Neural cell (in vitro differentiated cells): ENCODE measurements around the gene CHCHD5. TPM values are rescaled to one million over a fixed set of nuclear protein-coding genes. Genes with fewer than 3 reads are reported as not detected.
"Not testable (repeated sequence)": the region's sequence is repeated elsewhere in the genome, so short reads cannot be mapped to it uniquely, and the experiment has no call there.

Experiments
- H2AFZ ChIP-seq: fragments of 200-600, 300-800 bp; sonication (generic), shearing (Covaris generic); 2 replicates; pipeline ENCODE4 v1.6.0; 2014; ENCODE audit warnings: low read depth, mild to moderate bottlenecking, antibody characterized with exemption, low read length, moderate library complexity
- H3F3A ChIP-seq: fragments of 200-600 bp; shearing (Covaris generic); 2 replicates; pipeline ENCODE4 v1.6.1; 2016; ENCODE audit warnings: mild to moderate bottlenecking, moderate library complexity, mixed read lengths, antibody characterized with exemption, low read length; ENCODE audit not compliant: insufficient read depth, poor library complexity, severe bottlenecking
- H3K27ac ChIP-seq: fragments of 200-600, 300-800 bp; sonication (generic), shearing (Covaris generic); 2 replicates; pipeline ENCODE4 v1.5.1; 2014; ENCODE audit warnings: mild to moderate bottlenecking, low read length, moderate library complexity
- H3K27me3 ChIP-seq: fragments of 300-800, 200-600 bp; sonication (generic), shearing (Covaris generic); 2 replicates; pipeline ENCODE4 v1.6.0; 2014; ENCODE audit warnings: mild to moderate bottlenecking, low read depth, low read length, moderate library complexity; ENCODE audit not compliant: insufficient read depth
- H3K36me3 ChIP-seq: fragments of 300-800, 200-600 bp; sonication (generic), shearing (Covaris generic); 2 replicates; pipeline ENCODE4 v1.5.1; 2014; ENCODE audit warnings: mild to moderate bottlenecking, antibody characterized with exemption, low read length, moderate library complexity; ENCODE audit not compliant: insufficient read depth
- H3K4me2 ChIP-seq: fragments of 300-800, 200-600 bp; sonication (generic), shearing (Covaris generic); 2 replicates; pipeline ENCODE4 v1.6.0; 2014; ENCODE audit warnings: mild to moderate bottlenecking, low read length
- H3K4me3 ChIP-seq: fragments of 300-800, 200-600 bp; sonication (generic), shearing (Covaris generic); 2 replicates; pipeline ENCODE4 v1.5.1; 2014; ENCODE audit warnings: mild to moderate bottlenecking, low read length, moderate library complexity
- H3K79me2 ChIP-seq: fragments of 200-600 bp; shearing (Covaris generic); replicated peaks from 2 replicates; pipeline ENCODE4 v1.6.0; 2014; ENCODE audit warnings: mild to moderate bottlenecking, low read length, moderate library complexity; ENCODE audit not compliant: insufficient read depth
- H3K9ac ChIP-seq: fragments of 300-800, 200-600 bp; sonication (generic), shearing (Covaris generic); 2 replicates; pipeline ENCODE4 v1.6.1; 2016; ENCODE audit warnings: mild to moderate bottlenecking, low read length, mixed read lengths
- H3K9me2 ChIP-seq: fragments of 200-600 bp; shearing (Covaris generic); 2 replicates; pipeline ENCODE4 v1.6.1; 2016; ENCODE audit warnings: mild to moderate bottlenecking, low read length, mixed read lengths; ENCODE audit not compliant: insufficient read depth
- H3K9me3 ChIP-seq: fragments of 200-600, 300-800 bp; sonication (generic), shearing (Covaris generic); 2 replicates; pipeline ENCODE4 v1.6.1; 2016; ENCODE audit warnings: mild to moderate bottlenecking, mixed run types, low read length, moderate library complexity, mixed read lengths
- H4K20me1 ChIP-seq: fragments of 200-600 bp; shearing (Covaris generic); 2 replicates; pipeline ENCODE4 v1.6.1; 2016; ENCODE audit warnings: mild to moderate bottlenecking, mixed run types; ENCODE audit not compliant: insufficient read depth
- EP300 ChIP-seq: fragments of 450-650 bp; conservative IDR thresholded peaks from 2 replicates; pipeline ENCODE4 v1.6.1; 2014; ENCODE audit warnings: antibody characterized with exemption, mild to moderate bottlenecking, moderate library complexity; ENCODE audit not compliant: poor library complexity, severe bottlenecking
- EZH2 ChIP-seq: fragments of 200-600, 300-800 bp; shearing (Covaris generic), sonication (generic); IDR thresholded peaks from 2 replicates; pipeline ENCODE4 v1.6.1; 2014; ENCODE audit warnings: antibody characterized with exemption, low read length, borderline replicate concordance, mild to moderate bottlenecking; ENCODE audit not compliant: insufficient read depth, poor library complexity, severe bottlenecking
- MXI1 ChIP-seq: fragments of 450-650 bp; conservative IDR thresholded peaks from 2 replicates; pipeline ENCODE4 v1.6.1; 2014; ENCODE audit warnings: antibody characterized with exemption, mild to moderate bottlenecking; ENCODE audit not compliant: poor library complexity, severe bottlenecking
- POLR2AphosphoS5 ChIP-seq: IDR thresholded peaks from 2 replicates; pipeline ENCODE4 v1.6.1; 2012
- RAD21 ChIP-seq: fragments of 450-650 bp; conservative IDR thresholded peaks from 2 replicates; pipeline ENCODE4 v1.6.1; 2014; ENCODE audit warnings: antibody characterized with exemption, mild to moderate bottlenecking, moderate library complexity
- REST ChIP-seq: IDR thresholded peaks from 2 replicates; pipeline ENCODE4 v1.6.1; 2012; ENCODE audit warnings: borderline replicate concordance
- SMC3 ChIP-seq: fragments of 450-650 bp; conservative IDR thresholded peaks from 2 replicates; pipeline ENCODE4 v1.6.1; 2014; ENCODE audit warnings: antibody characterized with exemption, mild to moderate bottlenecking, moderate library complexity; ENCODE audit not compliant: poor library complexity
- TAF1 ChIP-seq: IDR thresholded peaks from 2 replicates; pipeline ENCODE4 v1.6.1; 2012; ENCODE audit warnings: low read depth
- polyA plus RNA-seq: library from polyadenylated mRNA; depleted of rRNA; stranded (reverse); fragments of >200 nt; gene quantifications from 2 replicates; pipeline ENCODE4 v1.2.3, GENCODE V29; 2014
- TF ChIP-seq, protein P1 (sequence below): fragments of 450-650 bp; IDR thresholded peaks from 2 replicates; pipeline ENCODE4 v1.5.1; 2014; ENCODE audit warnings: antibody characterized with exemption, mild to moderate bottlenecking, moderate library complexity; ENCODE audit not compliant: poor library complexity, severe bottlenecking

CHCHD5 gene
- polyA plus RNA-seq, 1 donor from 2014 or later = 41.1 TPM

DNA sequence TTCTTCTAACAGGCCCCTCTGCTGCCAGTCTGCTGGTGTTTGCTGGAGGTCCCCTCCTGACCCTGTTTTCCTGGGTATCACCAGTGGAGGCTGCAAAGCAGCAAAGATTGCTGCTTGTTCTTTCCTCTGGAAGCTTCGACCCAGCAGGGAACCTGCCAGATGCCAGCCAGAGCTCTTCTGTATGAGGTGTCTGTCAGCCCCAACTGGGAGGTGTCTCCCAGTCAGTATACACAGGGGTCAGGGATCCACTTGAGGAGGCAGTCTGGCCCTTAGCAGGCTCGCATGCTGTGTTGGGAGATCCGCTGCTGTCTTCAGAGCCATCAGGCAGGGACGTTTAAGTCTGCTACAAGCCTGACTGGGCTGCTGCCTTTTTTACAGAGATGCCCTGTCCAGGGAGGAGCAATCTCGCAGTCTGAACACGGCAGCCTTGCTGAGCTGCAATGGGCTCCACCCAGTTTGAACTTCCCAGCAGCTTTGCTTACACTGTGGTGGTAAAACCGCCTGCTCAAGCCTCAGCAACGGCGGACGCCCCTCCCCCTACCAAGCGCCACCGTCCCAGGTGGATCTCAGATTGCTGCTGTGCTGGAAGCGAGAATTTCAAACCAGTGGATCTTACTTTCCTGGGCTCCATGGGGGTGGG lies 29.9 kb downstream of the CHCHD5 start:
- Histone ChIP-seq H3K9me2 (no peaks in the 10 kb centered on the region), H3K4me3 (no peak overlapping the region), H3K4me2 (no peak overlapping the region), H3K27me3 (no peaks in the 10 kb centered on the region), H3K79me2 (no peaks in the 10 kb centered on the region), H3K27ac (no peak overlapping the region), H3K36me3 (no peaks in the 10 kb centered on the region), H3K9me3 (no peaks in the 10 kb centered on the region), H4K20me1 (no peaks in the 10 kb centered on the region), H3K9ac (no peak overlapping the region), H3F3A (no peaks in the 10 kb centered on the region), H2AFZ (no peak overlapping the region)
- TF ChIP-seq EP300 (no peak), SMC3 (no peak), POLR2AphosphoS5 (no peak), REST (no peak), TAF1 (no peak), EZH2 (no peak), RAD21 (no peak), MXI1 (no peak)
- TF ChIP-seq, protein P1, sequence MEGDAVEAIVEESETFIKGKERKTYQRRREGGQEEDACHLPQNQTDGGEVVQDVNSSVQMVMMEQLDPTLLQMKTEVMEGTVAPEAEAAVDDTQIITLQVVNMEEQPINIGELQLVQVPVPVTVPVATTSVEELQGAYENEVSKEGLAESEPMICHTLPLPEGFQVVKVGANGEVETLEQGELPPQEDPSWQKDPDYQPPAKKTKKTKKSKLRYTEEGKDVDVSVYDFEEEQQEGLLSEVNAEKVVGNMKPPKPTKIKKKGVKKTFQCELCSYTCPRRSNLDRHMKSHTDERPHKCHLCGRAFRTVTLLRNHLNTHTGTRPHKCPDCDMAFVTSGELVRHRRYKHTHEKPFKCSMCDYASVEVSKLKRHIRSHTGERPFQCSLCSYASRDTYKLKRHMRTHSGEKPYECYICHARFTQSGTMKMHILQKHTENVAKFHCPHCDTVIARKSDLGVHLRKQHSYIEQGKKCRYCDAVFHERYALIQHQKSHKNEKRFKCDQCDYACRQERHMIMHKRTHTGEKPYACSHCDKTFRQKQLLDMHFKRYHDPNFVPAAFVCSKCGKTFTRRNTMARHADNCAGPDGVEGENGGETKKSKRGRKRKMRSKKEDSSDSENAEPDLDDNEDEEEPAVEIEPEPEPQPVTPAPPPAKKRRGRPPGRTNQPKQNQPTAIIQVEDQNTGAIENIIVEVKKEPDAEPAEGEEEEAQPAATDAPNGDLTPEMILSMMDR = no peak

DNA sequence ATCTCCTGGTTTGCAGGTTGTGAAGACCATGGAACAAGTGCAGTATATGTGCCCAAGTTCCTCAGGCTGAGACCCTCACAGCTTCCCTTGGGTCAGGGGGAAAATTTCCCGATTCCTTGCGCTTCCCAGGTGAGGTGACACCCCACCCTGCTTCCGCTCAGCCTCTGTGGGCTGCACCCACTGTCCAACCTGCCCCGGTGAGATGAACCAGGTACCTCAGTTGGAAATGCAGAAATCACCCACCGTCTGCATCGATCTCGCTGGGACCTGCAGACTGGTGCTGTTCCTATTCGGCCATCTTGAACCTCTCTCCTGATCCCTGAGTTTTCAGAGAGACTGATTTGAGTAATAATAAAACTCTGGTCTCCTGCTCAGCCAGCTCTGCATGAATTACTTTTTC lies 30.6 kb downstream of the CHCHD5 start:
- Histone ChIP-seq H3K9me3 (no peaks in the 10 kb centered on the region), H4K20me1 (no peaks in the 10 kb centered on the region), H3K36me3 (no peaks in the 10 kb centered on the region), H3K27ac (no peak overlapping the region), H3F3A (no peaks in the 10 kb centered on the region), H3K4me3 (no peak overlapping the region), H3K9me2 (no peaks in the 10 kb centered on the region), H3K9ac (no peak overlapping the region), H3K4me2 (no peak overlapping the region), H3K79me2 (no peaks in the 10 kb centered on the region), H3K27me3 (no peaks in the 10 kb centered on the region), H2AFZ (no peak overlapping the region)
- TF ChIP-seq MXI1 (no peak), EZH2 (no peak), EP300 (no peak), POLR2AphosphoS5 (no peak), RAD21 (no peak), TAF1 (no peak), SMC3 (no peak)
- TF ChIP-seq, protein P1 = no peak

GRCh38 chr2:112615798-112616197 lies 31.4 kb downstream of the CHCHD5 start:
- H4K20me1 ChIP-seq, H3K79me2 ChIP-seq, H3K36me3 ChIP-seq, H3K9me3 ChIP-seq, H3K4me3 ChIP-seq, H3K9ac ChIP-seq, H2AFZ ChIP-seq, H3K27me3 ChIP-seq, H3K4me2 ChIP-seq, H3F3A ChIP-seq, H3K27ac ChIP-seq, H3K9me2 ChIP-seq: not testable (repeated sequence)
